Esophagus muscularis mucosa (tissue), 3 donors: ENCODE data around the gene HDGFL3.

Experiments
- POLR2A ChIP-seq: fragments of 450-650 bp; IDR thresholded peaks from one replicate; pipeline ENCODE4 v1.6.1; 2017; ENCODE audit warnings: antibody characterized with exemption, moderate library complexity, mild to moderate bottlenecking, low read depth
- TF ChIP-seq, protein P1 (sequence below), 3 experiments: fragments of 200-600 bp in 2 of 3; fragments of 450-650 bp in 1 of 3; sonication (generic) in 2 of 3; IDR thresholded peaks; one replicate each; pipeline ENCODE4 v1.5.1; 2017 to 2019; ENCODE audit warnings: antibody characterized with exemption in 3 of 3, mild to moderate bottlenecking in 2 of 3, moderate library complexity in 1 of 3

DNA sequence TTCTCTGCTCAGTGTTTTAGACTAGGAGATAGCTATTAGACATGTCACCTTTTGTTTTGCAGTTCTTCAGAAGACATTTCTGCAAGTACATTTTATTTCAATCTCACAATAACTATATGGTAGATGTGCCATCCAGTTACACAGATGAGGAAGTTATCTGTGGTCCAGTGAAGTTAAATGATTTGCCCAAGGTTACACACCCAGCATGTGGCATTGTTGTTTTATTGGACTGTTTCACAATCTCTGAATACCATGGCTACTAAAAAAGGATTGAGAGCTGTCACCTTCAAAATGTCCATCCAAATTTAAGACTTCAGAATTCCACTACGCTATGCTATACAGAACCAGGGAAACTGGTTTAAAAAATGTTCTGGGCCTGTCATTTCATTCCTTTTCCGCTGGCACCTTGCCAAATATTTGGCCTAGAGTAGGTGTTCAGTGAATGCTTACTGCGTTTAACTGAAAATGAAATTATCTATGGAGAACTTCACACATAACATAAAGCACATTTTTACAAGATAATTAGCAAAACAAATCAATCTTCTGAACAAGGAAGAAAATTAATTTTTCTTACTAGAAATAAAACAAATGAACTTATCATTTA, 80.0 kb downstream of the HDGFL3 start:
- TF ChIP-seq, protein P1, sequence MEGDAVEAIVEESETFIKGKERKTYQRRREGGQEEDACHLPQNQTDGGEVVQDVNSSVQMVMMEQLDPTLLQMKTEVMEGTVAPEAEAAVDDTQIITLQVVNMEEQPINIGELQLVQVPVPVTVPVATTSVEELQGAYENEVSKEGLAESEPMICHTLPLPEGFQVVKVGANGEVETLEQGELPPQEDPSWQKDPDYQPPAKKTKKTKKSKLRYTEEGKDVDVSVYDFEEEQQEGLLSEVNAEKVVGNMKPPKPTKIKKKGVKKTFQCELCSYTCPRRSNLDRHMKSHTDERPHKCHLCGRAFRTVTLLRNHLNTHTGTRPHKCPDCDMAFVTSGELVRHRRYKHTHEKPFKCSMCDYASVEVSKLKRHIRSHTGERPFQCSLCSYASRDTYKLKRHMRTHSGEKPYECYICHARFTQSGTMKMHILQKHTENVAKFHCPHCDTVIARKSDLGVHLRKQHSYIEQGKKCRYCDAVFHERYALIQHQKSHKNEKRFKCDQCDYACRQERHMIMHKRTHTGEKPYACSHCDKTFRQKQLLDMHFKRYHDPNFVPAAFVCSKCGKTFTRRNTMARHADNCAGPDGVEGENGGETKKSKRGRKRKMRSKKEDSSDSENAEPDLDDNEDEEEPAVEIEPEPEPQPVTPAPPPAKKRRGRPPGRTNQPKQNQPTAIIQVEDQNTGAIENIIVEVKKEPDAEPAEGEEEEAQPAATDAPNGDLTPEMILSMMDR (IDR thresholded peaks at IDR 0.05): no peak
- no peak for TF ChIP-seq POLR2A
